Loucy (cell line): ENCODE data around the gene DNALI1.

Source experiments
- EZH2phosphoT487 ChIP-seq: fragments of 200-600 bp; IDR thresholded peaks from 2 replicates; pipeline ENCODE4 v1.6.1; 2018; ENCODE audit warnings: antibody characterized with exemption, mild to moderate bottlenecking, moderate library complexity, borderline replicate concordance
- TF ChIP-seq, protein P1 (sequence below): fragments of 200-600 bp; sonication (generic); conservative IDR thresholded peaks from 2 replicates; pipeline ENCODE4 v1.5.1; 2014; ENCODE audit warnings: mild to moderate bottlenecking, antibody characterized with exemption, low read length

DNA sequence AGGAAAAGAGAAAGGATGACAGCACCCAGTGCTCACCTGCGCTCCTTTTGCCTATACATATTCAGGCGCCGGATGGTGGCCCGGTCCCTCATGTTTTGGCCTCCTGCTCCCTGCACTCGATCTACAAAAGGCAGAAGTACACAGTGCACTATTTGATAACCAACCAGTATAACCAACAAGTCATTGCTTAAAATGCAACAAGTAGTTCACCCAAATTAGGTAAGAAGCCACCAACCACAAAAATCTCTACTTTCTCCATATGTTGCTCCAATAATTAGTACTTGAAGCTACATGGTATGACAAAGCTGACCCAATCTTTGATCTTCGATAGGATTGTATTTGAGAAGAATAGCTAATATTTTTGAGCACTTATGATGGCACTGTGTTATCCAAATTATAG, 37.0 kb downstream of the DNALI1 start:
- TF ChIP-seq, protein P1, sequence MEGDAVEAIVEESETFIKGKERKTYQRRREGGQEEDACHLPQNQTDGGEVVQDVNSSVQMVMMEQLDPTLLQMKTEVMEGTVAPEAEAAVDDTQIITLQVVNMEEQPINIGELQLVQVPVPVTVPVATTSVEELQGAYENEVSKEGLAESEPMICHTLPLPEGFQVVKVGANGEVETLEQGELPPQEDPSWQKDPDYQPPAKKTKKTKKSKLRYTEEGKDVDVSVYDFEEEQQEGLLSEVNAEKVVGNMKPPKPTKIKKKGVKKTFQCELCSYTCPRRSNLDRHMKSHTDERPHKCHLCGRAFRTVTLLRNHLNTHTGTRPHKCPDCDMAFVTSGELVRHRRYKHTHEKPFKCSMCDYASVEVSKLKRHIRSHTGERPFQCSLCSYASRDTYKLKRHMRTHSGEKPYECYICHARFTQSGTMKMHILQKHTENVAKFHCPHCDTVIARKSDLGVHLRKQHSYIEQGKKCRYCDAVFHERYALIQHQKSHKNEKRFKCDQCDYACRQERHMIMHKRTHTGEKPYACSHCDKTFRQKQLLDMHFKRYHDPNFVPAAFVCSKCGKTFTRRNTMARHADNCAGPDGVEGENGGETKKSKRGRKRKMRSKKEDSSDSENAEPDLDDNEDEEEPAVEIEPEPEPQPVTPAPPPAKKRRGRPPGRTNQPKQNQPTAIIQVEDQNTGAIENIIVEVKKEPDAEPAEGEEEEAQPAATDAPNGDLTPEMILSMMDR: no peak
- no peak for TF ChIP-seq EZH2phosphoT487
